A549 (cell line): ENCODE data around the gene TACC3. TPM values are rescaled to one million over a fixed set of nuclear protein-coding genes. Genes with fewer than 3 reads are reported as not detected.
"Not testable (repeated sequence)": the region's sequence is repeated elsewhere in the genome, so short reads cannot be mapped to it uniquely, and the experiment has no call there.

Experiments used
- ATAC-seq, 2 experiments: fragments of 200-7000 bp in 1 of 2; fragments of >200 bp in 1 of 2; cut with Nextera tagmentation in 1 of 2; cut with Tn5 transposase in 1 of 2; 3 replicates each; pipeline versions ENCODE4 v1.8.0 to v1.9.1; 2018 to 2020; ENCODE audit warnings: mild to moderate bottlenecking in 1 of 2, moderate library complexity in 1 of 2
- CTCF ChIA-PET: fragments of 300-600 bp; sonication (Branson Sonifier 250); formaldehyde crosslinking; extraction: SDS; loops from one replicate; lab custom pipeline; 2021; ENCODE audit warnings: antibody characterized with exemption, inconsistent platforms; lab: Yijun Ruan, JAX
- POLR2A ChIA-PET: fragments of 350-600 bp; formaldehyde crosslinking; extraction: SDS; loops from one replicate; lab custom pipeline; 2021; ENCODE audit warnings: antibody characterized with exemption, inconsistent platforms; lab: Yijun Ruan, JAX
- DNase-seq, 2 experiments: peaks; one replicate each; pipeline versions ENCODE4 v3.0.0 to v3.0.0-alpha.2; 2011 to 2016; ENCODE audit warnings: low read depth in 1 of 2, low spot score in 1 of 2
- FAIRE-seq: peaks from 2 replicates; lab custom pipeline; 2011; peaks lifted over from hg19 to GRCh38; lab: Jason Lieb, UNC
- H3K27ac ChIP-seq, 2 experiments: fragments of >200 bp; sonication (Bioruptor Twin); formaldehyde crosslinking; 3 replicates each; pipeline ENCODE4 v1.5.1; 2016 to 2017
- H3K4me1 ChIP-seq: fragments of >200 bp; sonication (Bioruptor Twin); formaldehyde crosslinking; 3 replicates; pipeline ENCODE4 v1.6.1; 2016
- H3K4me2 ChIP-seq: fragments of >200 bp; sonication (Bioruptor Twin); formaldehyde crosslinking; 3 replicates; pipeline ENCODE4 v1.6.1; 2016
- H3K4me3 ChIP-seq: fragments of >200 bp; sonication (Bioruptor Twin); formaldehyde crosslinking; 3 replicates; pipeline ENCODE4 v1.5.1; 2016
- H3K9me3 ChIP-seq: fragments of >200 bp; sonication (Bioruptor Twin); formaldehyde crosslinking; 3 replicates; pipeline ENCODE4 v1.6.1; 2016
- CBX2 ChIP-seq: fragments of 200-600 bp; sonication (generic); IDR thresholded peaks from 2 replicates; pipeline ENCODE4 v1.6.1; 2016; ENCODE audit warnings: low read depth, mild to moderate bottlenecking, borderline replicate concordance
- CEBPB ChIP-seq, 2 experiments: fragments of >200 bp in 1 of 2; sonication (Bioruptor Twin) in 1 of 2; formaldehyde crosslinking in 1 of 2; IDR thresholded peaks; 2 replicates each; pipeline ENCODE4 v1.6.1; 2012 to 2016
- CHD4 ChIP-seq: fragments of 200-600 bp; sonication (generic); IDR thresholded peaks from 2 replicates; pipeline ENCODE4 v1.6.1; 2016; ENCODE audit warnings: antibody characterized with exemption, mild to moderate bottlenecking, borderline replicate concordance
- EHF ChIP-seq: fragments of 250-450 bp; sonication (Bioruptor Pico); IDR thresholded peaks from 2 replicates; pipeline ENCODE4 v1.5.0; 2020; ENCODE audit warnings: mild to moderate bottlenecking
- FOSB ChIP-seq: fragments of 250-450 bp; sonication (Bioruptor Pico); IDR thresholded peaks from 2 replicates; pipeline ENCODE4 v1.5.0; 2020; ENCODE audit warnings: mild to moderate bottlenecking, moderate library complexity
- GATA3 ChIP-seq: IDR thresholded peaks from 2 replicates; pipeline ENCODE4 v1.6.1; 2012; ENCODE audit warnings: borderline replicate concordance
- HEYL ChIP-seq: fragments of 250-450 bp; sonication (Bioruptor Pico); IDR thresholded peaks from 2 replicates; pipeline ENCODE4 v1.8.0; 2021; ENCODE audit warnings: mild to moderate bottlenecking, moderate library complexity
- HOXA7 ChIP-seq: fragments of 250-450 bp; sonication (Bioruptor Pico); IDR thresholded peaks from 2 replicates; pipeline ENCODE4 v1.5.0; 2020; ENCODE audit warnings: mild to moderate bottlenecking, moderate library complexity
- HOXB13 ChIP-seq: fragments of 250-450 bp; sonication (Bioruptor Pico); IDR thresholded peaks from 2 replicates; pipeline ENCODE4 v1.5.0; 2020; ENCODE audit warnings: low read depth, mild to moderate bottlenecking, moderate library complexity
- JUN ChIP-seq, 2 experiments: fragments of >200 bp; sonication (Bioruptor Twin); formaldehyde crosslinking; IDR thresholded peaks; 2 replicates in 1 of 2; 3 replicates in 1 of 2; pipeline ENCODE4 v1.6.1; 2016 to 2017
- JUNB ChIP-seq: fragments of >200 bp; sonication (Bioruptor Twin); formaldehyde crosslinking; IDR thresholded peaks from 2 replicates; pipeline ENCODE4 v1.6.1; 2016
- KDM1A ChIP-seq: fragments of 200-600 bp; sonication (generic); IDR thresholded peaks from 2 replicates; pipeline ENCODE4 v1.6.1; 2016; ENCODE audit warnings: low read depth, mild to moderate bottlenecking
- KDM5A ChIP-seq: fragments of 200-600 bp; sonication (generic); IDR thresholded peaks from 2 replicates; pipeline ENCODE4 v1.6.1; 2016; ENCODE audit warnings: antibody characterized with exemption, mild to moderate bottlenecking
- MYC ChIP-seq: IDR thresholded peaks from 2 replicates; pipeline ENCODE4 v1.6.1; 2012; ENCODE audit warnings: mild to moderate bottlenecking, inconsistent platforms, low read length, improper control_type of control experiment, borderline replicate concordance
- NFE2L2 ChIP-seq: fragments of 150-350 bp; conservative IDR thresholded peaks from 2 replicates; pipeline ENCODE4 v1.6.1; 2014; ENCODE audit warnings: low read length
- NPAS2 ChIP-seq: fragments of 250-450 bp; sonication (Bioruptor Pico); IDR thresholded peaks from 2 replicates; pipeline ENCODE4 v1.8.0; 2022; ENCODE audit warnings: mild to moderate bottlenecking, moderate library complexity, borderline replicate concordance
- PHF8 ChIP-seq: fragments of 200-600 bp; sonication (generic); IDR thresholded peaks from 2 replicates; pipeline ENCODE4 v1.6.1; 2016; ENCODE audit warnings: low read depth, mild to moderate bottlenecking, antibody characterized with exemption, moderate library complexity, borderline replicate concordance
- POLR2A ChIP-seq: IDR thresholded peaks from 2 replicates; pipeline ENCODE4 v1.6.1; 2012; ENCODE audit warnings: mild to moderate bottlenecking, low read length
- RARB ChIP-seq: fragments of 250-450 bp; sonication (Bioruptor Pico); IDR thresholded peaks from 2 replicates; pipeline ENCODE4 v1.8.0; 2021; ENCODE audit warnings: mild to moderate bottlenecking, moderate library complexity
- RCOR1 ChIP-seq: fragments of 150-350 bp; IDR thresholded peaks from 2 replicates; pipeline ENCODE4 v1.6.1; 2014; ENCODE audit warnings: antibody characterized with exemption, low read length, low read depth
- RFX5 ChIP-seq: fragments of 450-650 bp; IDR thresholded peaks from 2 replicates; pipeline ENCODE4 v1.7.1; 2014; ENCODE audit warnings: antibody characterized with exemption, mild to moderate bottlenecking, moderate library complexity
- RNF2 ChIP-seq: fragments of 200-600 bp; sonication (generic); IDR thresholded peaks from 2 replicates; pipeline ENCODE4 v1.6.1; 2016; ENCODE audit warnings: low read depth, mild to moderate bottlenecking, antibody characterized with exemption, moderate library complexity, borderline replicate concordance
- TFCP2L1 ChIP-seq: fragments of 250-450 bp; sonication (Bioruptor Pico); IDR thresholded peaks from 2 replicates; pipeline ENCODE4 v1.5.0; 2021; ENCODE audit warnings: mild to moderate bottlenecking
- ZNF302 ChIP-seq: fragments of 250-450 bp; sonication (Bioruptor Pico); IDR thresholded peaks from 2 replicates; pipeline ENCODE4 v1.9.0; 2021; ENCODE audit warnings: inconsistent platforms, mild to moderate bottlenecking, moderate library complexity
- WGBS: methylation state at CpG from one replicate; pipeline ENCODE4 v1.1.6; 2017; ENCODE audit errors: missing lambda C conversion rate; 5-methylcytosine and 5-hydroxymethylcytosine counted together
- polyA plus RNA-seq, 4 experiments: library from polyadenylated mRNA; depleted of rRNA in 3 of 4; stranded (reverse); fragments of >200 nt; fragmentation: RNase III in 1 of 4; extraction: RNeasy Plus Mini Kit Qiagen cat#74134 plus additional on column Dnase treatment in 1 of 4; gene quantifications; 2 replicates in 3 of 4; 3 replicates in 1 of 4; pipeline ENCODE4 v1.2.3, GENCODE V29; 2011 to 2017
- TF ChIP-seq, protein P1 (sequence below): fragments of 250-450 bp; sonication (Bioruptor Pico); IDR thresholded peaks from 2 replicates; pipeline ENCODE4 v1.5.0; 2020; ENCODE audit warnings: low read depth, mild to moderate bottlenecking, moderate library complexity
- TF ChIP-seq, protein P2 (sequence below): fragments of 450-650 bp; IDR thresholded peaks from 2 replicates; pipeline ENCODE4 v1.6.1; 2014; ENCODE audit warnings: antibody characterized with exemption
- TF ChIP-seq, protein P3 (sequence below): fragments of >200 bp; sonication (Bioruptor Twin); formaldehyde crosslinking; IDR thresholded peaks from 3 replicates; pipeline ENCODE4 v1.6.1; 2016
- TF ChIP-seq, protein P4 (sequence below): fragments of 250-450 bp; sonication (Bioruptor Pico); IDR thresholded peaks from 2 replicates; pipeline ENCODE4 v1.5.0; 2021; ENCODE audit warnings: mild to moderate bottlenecking, moderate library complexity, borderline replicate concordance

TACC3 gene
- polyA plus RNA-seq, 2 of the 4 experiments (the other 2 are of a cell fraction), result 25.9 to 70.6 TPM

DNA sequence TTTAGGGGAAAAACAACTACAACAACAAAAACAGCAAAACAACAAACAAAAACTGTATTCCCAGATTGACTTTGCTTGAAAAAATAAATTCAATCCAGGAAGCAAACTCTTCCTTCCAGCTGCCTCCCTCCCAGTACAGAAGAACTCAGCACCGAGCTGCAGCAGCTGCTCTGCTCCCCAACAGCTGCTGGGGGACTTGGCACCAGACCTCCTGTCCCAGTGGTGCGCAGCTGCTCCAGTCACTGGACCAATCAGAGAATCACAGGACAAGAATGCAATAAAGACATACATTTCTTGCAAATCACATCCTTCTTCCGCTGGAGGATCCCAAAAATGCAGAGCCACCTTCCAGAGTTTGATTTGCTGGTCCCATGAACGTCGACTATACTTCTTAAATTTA is 25.4 kb upstream of the TACC3 start (continued):
- TF ChIP-seq KDM1A, result no peak
- no peak for TF ChIP-seq CBX2
- no peak for TF ChIP-seq TFCP2L1
- TF ChIP-seq POLR2A, result no peak

- CTCF ChIA-PET, result interaction anchor here (1.2 to 1.5 kb wide), 3 partner anchors 8 to 11 kb away, joined by 3 to 10 read pairs (median 5); partner anchors contain the start of gene SLBP
- FAIRE-seq, H3K9me3 ChIP-seq, DNase-seq, H3K27ac ChIP-seq, ATAC-seq, H3K4me3 ChIP-seq, H3K4me2 ChIP-seq, H3K4me1 ChIP-seq: not testable (repeated sequence)
- POLR2A ChIA-PET, result interaction anchor here (0.6 kb wide), 1 partner anchor 29 kb away, joined by 3 read pairs; no protein-coding TSS in a partner anchor
- WGBS, result 88% methylated on average over 8 of the region's 8 CpGs
Observed at GRCh38 chr4:1701671-1702070, 19.6 kb upstream of the TACC3 start.

- CTCF ChIA-PET, result interaction anchor here (0.8 to 4.3 kb wide), 2 partner anchors 10 to 190 kb away, joined by 3 to 39 read pairs; no protein-coding TSS in a partner anchor
- Histone ChIP-seq H3K4me3 (no peak overlapping the region), H3K27ac (no peak overlapping the region), H3K4me2 (no peak overlapping the region), H3K4me1 (peaks cover 9% of the 10 kb centered on the region; the same call in 2 of the 3 replicates), H3K9me3 (no peaks in the 10 kb centered on the region)
- DNase-seq (no peak), FAIRE-seq (no peak), ATAC-seq (no peak)
- 96% methylated on average over 1 of the region's 1 CpG for WGBS
- TF ChIP-seq, protein P1, sequence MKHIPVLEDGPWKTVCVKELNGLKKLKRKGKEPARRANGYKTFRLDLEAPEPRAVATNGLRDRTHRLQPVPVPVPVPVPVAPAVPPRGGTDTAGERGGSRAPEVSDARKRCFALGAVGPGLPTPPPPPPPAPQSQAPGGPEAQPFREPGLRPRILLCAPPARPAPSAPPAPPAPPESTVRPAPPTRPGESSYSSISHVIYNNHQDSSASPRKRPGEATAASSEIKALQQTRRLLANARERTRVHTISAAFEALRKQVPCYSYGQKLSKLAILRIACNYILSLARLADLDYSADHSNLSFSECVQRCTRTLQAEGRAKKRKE (CRISPR knock-in tag), result no peak
- TF ChIP-seq PHF8, result no peak
- no peak for TF ChIP-seq TFCP2L1
- TF ChIP-seq, protein P2, sequence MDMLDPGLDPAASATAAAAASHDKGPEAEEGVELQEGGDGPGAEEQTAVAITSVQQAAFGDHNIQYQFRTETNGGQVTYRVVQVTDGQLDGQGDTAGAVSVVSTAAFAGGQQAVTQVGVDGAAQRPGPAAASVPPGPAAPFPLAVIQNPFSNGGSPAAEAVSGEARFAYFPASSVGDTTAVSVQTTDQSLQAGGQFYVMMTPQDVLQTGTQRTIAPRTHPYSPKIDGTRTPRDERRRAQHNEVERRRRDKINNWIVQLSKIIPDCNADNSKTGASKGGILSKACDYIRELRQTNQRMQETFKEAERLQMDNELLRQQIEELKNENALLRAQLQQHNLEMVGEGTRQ, result no peak
- no peak for TF ChIP-seq HOXA7
- TF ChIP-seq JUN (IDR thresholded peaks at IDR 0.05), result no peak
- no peak for TF ChIP-seq RCOR1
- no peak for TF ChIP-seq FOSB (CRISPR knock-in tag)
- TF ChIP-seq NFE2L2, result no peak
- TF ChIP-seq CEBPB (IDR thresholded peaks at IDR 0.05), result no peak
- no peak for TF ChIP-seq CHD4
- POLR2A ChIA-PET, result no interaction called here
Observed at GRCh38 chr4:1703867-1704266, 17.5 kb upstream of the TACC3 start.

GRCh38 chr4:1705732-1706131 is 15.6 kb upstream of the TACC3 start:
- ChIA-PET CTCF (interaction anchor here (4.3 kb wide), 1 partner anchor 12 kb away, joined by 39 read pairs; no protein-coding TSS in a partner anchor), POLR2A (no interaction called here)
- Histone ChIP-seq H3K9me3 (no peaks in the 10 kb centered on the region), H3K4me3 (no peak overlapping the region), H3K4me2 (no peak overlapping the region), H3K27ac (no peak overlapping the region), H3K4me1 (peaks cover 23% of the 10 kb centered on the region; the same call in 2 of the 3 replicates)
- DNase-seq, result no peak
- WGBS, result 88% methylated on average over 6 of the region's 6 CpGs
- ATAC-seq, result no peak
- no peak for FAIRE-seq
- no peak for TF ChIP-seq JUNB
- TF ChIP-seq CEBPB (IDR thresholded peaks at IDR 0.05), result no peak
- no peak for TF ChIP-seq KDM5A
- no peak for TF ChIP-seq FOSB (CRISPR knock-in tag)
- TF ChIP-seq EHF, result no peak
- no peak for TF ChIP-seq PHF8
- no peak for TF ChIP-seq NPAS2
- TF ChIP-seq POLR2A, result no peak
- TF ChIP-seq, protein P3, sequence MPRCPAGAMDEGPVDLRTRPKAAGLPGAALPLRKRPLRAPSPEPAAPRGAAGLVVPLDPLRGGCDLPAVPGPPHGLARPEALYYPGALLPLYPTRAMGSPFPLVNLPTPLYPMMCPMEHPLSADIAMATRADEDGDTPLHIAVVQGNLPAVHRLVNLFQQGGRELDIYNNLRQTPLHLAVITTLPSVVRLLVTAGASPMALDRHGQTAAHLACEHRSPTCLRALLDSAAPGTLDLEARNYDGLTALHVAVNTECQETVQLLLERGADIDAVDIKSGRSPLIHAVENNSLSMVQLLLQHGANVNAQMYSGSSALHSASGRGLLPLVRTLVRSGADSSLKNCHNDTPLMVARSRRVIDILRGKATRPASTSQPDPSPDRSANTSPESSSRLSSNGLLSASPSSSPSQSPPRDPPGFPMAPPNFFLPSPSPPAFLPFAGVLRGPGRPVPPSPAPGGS, result no peak
- no peak for TF ChIP-seq HOXA7
- no peak for TF ChIP-seq GATA3
- TF ChIP-seq, protein P4, sequence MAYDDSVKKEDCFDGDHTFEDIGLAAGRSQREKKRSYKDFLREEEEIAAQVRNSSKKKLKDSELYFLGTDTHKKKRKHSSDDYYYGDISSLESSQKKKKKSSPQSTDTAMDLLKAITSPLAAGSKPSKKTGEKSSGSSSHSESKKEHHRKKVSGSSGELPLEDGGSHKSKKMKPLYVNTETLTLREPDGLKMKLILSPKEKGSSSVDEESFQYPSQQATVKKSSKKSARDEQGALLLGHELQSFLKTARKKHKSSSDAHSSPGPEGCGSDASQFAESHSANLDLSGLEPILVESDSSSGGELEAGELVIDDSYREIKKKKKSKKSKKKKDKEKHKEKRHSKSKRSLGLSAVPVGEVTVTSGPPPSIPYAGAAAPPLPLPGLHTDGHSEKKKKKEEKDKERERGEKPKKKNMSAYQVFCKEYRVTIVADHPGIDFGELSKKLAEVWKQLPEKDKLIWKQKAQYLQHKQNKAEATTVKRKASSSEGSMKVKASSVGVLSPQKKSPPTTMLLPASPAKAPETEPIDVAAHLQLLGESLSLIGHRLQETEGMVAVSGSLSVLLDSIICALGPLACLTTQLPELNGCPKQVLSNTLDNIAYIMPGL (CRISPR knock-in tag), result no peak
- no peak for TF ChIP-seq RFX5
- no peak for TF ChIP-seq RARB
- TF ChIP-seq RNF2, result no peak
- no peak for TF ChIP-seq HEYL
- TF ChIP-seq HOXB13, result no peak
- no peak for TF ChIP-seq ZNF302 (CRISPR knock-in tag)
- TF ChIP-seq MYC, result no peak
